Endothelial cell of umbilical vein (primary cell): ENCODE measurements around the gene MTG1. TPM values are rescaled to one million over a fixed set of nuclear protein-coding genes. Genes with fewer than 3 reads are reported as not detected.

Source experiments
- BruUV-seq: library from RNA; stranded (reverse); fragments of 400-500 nt; replicated peaks from 2 replicates; lab custom pipeline; 2021; lab: Mats Ljungman, UMichigan
- CTCF ChIA-PET: fragments of 300-600, 350-600 bp; sonication (Branson Sonifier 250); formaldehyde crosslinking; loops from one replicate; lab custom pipeline; 2021; ENCODE audit warnings: antibody characterized with exemption, inconsistent platforms; lab: Charles Lee
- POLR2A ChIA-PET: fragments of 300-600, 350-600 bp; sonication (Branson Sonifier 250); formaldehyde crosslinking; loops from one replicate; lab custom pipeline; 2021; ENCODE audit warnings: antibody characterized with exemption, inconsistent platforms; lab: Charles Lee
- DNase-seq: peaks from one replicate; pipeline ENCODE4 v3.0.0-alpha.2; 2011; ENCODE audit warnings: low read depth, low spot score
- FAIRE-seq: peaks from 2 replicates; lab custom pipeline; 2011; peaks lifted over from hg19 to GRCh38; lab: Jason Lieb, UNC
- H2AFZ ChIP-seq: 2 replicates; pipeline ENCODE4 v1.6.0; 2012; ENCODE audit warnings: low read depth, low read length, control low read depth, inconsistent platforms
- H3K27ac ChIP-seq: 2 replicates; pipeline ENCODE4 v1.5.1; 2011; ENCODE audit warnings: low read depth, mild to moderate bottlenecking, control low read depth, low read length, moderate library complexity; ENCODE audit not compliant: insufficient read depth
- H3K27me3 ChIP-seq, 2 experiments: 2 replicates each; pipeline versions ENCODE4 v1.6.0 to v1.6.1; 2011; ENCODE audit warnings: low read length in 2 of 2, mixed read lengths in 1 of 2; ENCODE audit not compliant: control insufficient read depth in 2 of 2, insufficient read depth in 2 of 2
- H3K36me3 ChIP-seq, 2 experiments: 2 replicates in 1 of 2; 3 replicates in 1 of 2; pipeline ENCODE4 v1.5.1; 2011; ENCODE audit warnings: low read length in 2 of 2, mild to moderate bottlenecking in 1 of 2, moderate library complexity in 1 of 2; ENCODE audit not compliant: control insufficient read depth in 2 of 2, insufficient read depth in 2 of 2; ENCODE audit errors: extremely low read depth in 1 of 2
- H3K4me1 ChIP-seq: 3 replicates; pipeline ENCODE4 v1.5.1; 2011; ENCODE audit warnings: mild to moderate bottlenecking, low read length; ENCODE audit not compliant: control insufficient read depth, insufficient read depth; ENCODE audit errors: extremely low read depth
- H3K4me2 ChIP-seq: 2 replicates; pipeline ENCODE4 v1.6.1; 2011; ENCODE audit warnings: low read length, control low read depth, mixed read lengths; ENCODE audit not compliant: insufficient read depth
- H3K4me3 ChIP-seq, 3 experiments: fragments of 200-600 bp in 1 of 3; sonication (generic), shearing (Covaris generic) in 1 of 3; replicated peaks in 1 of 3; 2 replicates each; pipeline ENCODE4 v1.5.1; 2011 to 2016; ENCODE audit warnings: control low read depth in 3 of 3, low read length in 3 of 3, mild to moderate bottlenecking in 2 of 3, inconsistent platforms in 1 of 3, low read depth in 1 of 3, moderate library complexity in 1 of 3; ENCODE audit not compliant: insufficient read depth in 1 of 3
- H3K79me2 ChIP-seq: 2 replicates; pipeline ENCODE4 v1.6.0; 2012; ENCODE audit warnings: low read length, inconsistent platforms; ENCODE audit not compliant: control insufficient read depth, insufficient read depth
- H3K9ac ChIP-seq: replicated peaks from 2 replicates; pipeline ENCODE3; 2011; ENCODE audit warnings: low read length, control low read depth; ENCODE audit not compliant: insufficient read depth; ENCODE audit errors: extremely low read depth
- H3K9me1 ChIP-seq: replicated peaks from 3 replicates; pipeline ENCODE4 v1.6.0; 2011; ENCODE audit warnings: mild to moderate bottlenecking, low read length; ENCODE audit not compliant: control insufficient read depth, insufficient read depth; ENCODE audit errors: extremely low read depth
- H3K9me3 ChIP-seq: replicated peaks from 2 replicates; pipeline ENCODE4 v1.5.1; 2012; ENCODE audit warnings: low read length, inconsistent platforms; ENCODE audit not compliant: control insufficient read depth, insufficient read depth
- H4K20me1 ChIP-seq: replicated peaks from 2 replicates; pipeline ENCODE3; 2011; ENCODE audit warnings: mild to moderate bottlenecking, low read length; ENCODE audit not compliant: control insufficient read depth, insufficient read depth; ENCODE audit errors: extremely low read depth
- CTCF ChIP-seq, 2 donors: IDR thresholded peaks; 1 replicate in 1 of 2; 2 replicates in 1 of 2; pipeline ENCODE4 v1.5.1; 2011; ENCODE audit warnings: low read length in 2 of 2, mild to moderate bottlenecking in 2 of 2, moderate library complexity in 2 of 2, control low read depth in 1 of 2, inconsistent platforms in 1 of 2, low read depth in 1 of 2; ENCODE audit not compliant: insufficient read depth in 1 of 2; ENCODE audit errors: extremely low read depth in 1 of 2
- FOS ChIP-seq: IDR thresholded peaks from 2 replicates; pipeline ENCODE4 v1.6.1; 2011; ENCODE audit warnings: mild to moderate bottlenecking, low read length, moderate library complexity, borderline replicate concordance; ENCODE audit not compliant: insufficient read depth
- GATA2 ChIP-seq: IDR thresholded peaks from 2 replicates; pipeline ENCODE4 v1.7.0; 2011; ENCODE audit warnings: low read depth, mild to moderate bottlenecking, moderate library complexity, mixed read lengths, low read length; ENCODE audit not compliant: insufficient read length, insufficient read depth
- JUN ChIP-seq: IDR thresholded peaks from 2 replicates; pipeline ENCODE4 v1.6.1; 2011; ENCODE audit warnings: borderline replicate concordance, low read depth; ENCODE audit not compliant: insufficient read length, insufficient read depth
- POLR2A ChIP-seq: IDR thresholded peaks from 2 replicates; pipeline ENCODE4 v1.6.1; 2012; ENCODE audit warnings: low read depth, mild to moderate bottlenecking, control low read depth, low read length
- dilution Hi-C: fragments of 300-500 bp; cut with MboI; formaldehyde crosslinking; loops from one replicate; pipeline ENCODE4 v1.15.0; 2019; ENCODE audit warnings: low sequenced_read_pairs; ENCODE audit not compliant: extremely low pct_ligation_motif_present
- intact Hi-C: fragments of 100-400 bp; cut with micrococcal nuclease; formaldehyde crosslinking; loops from one replicate; pipeline ENCODE4 v1.10.0; 2022
- polyA plus RNA-seq, 4 experiments: library from polyadenylated mRNA; depleted of rRNA in 3 of 4; stranded (reverse) in 3 of 4; unstranded in 1 of 4; fragments of >200 nt; gene quantifications; 2 replicates each; pipeline versions ENCODE4 v1.2.1 to v1.2.3, GENCODE V29; 2011 to 2012; ENCODE audit warnings: missing spikeins in 1 of 4
- total RNA-seq: library from RNA; stranded (reverse); gene quantifications from 2 replicates; pipeline ENCODE4 v1.2.3, GENCODE V29; 2021

MTG1 gene
- total and polyA plus RNA-seq, 2 donors (not counting 3 experiments of a cell fraction or from before 2014, with no cell fraction given): 66.5 to 91.6 TPM

DNA sequence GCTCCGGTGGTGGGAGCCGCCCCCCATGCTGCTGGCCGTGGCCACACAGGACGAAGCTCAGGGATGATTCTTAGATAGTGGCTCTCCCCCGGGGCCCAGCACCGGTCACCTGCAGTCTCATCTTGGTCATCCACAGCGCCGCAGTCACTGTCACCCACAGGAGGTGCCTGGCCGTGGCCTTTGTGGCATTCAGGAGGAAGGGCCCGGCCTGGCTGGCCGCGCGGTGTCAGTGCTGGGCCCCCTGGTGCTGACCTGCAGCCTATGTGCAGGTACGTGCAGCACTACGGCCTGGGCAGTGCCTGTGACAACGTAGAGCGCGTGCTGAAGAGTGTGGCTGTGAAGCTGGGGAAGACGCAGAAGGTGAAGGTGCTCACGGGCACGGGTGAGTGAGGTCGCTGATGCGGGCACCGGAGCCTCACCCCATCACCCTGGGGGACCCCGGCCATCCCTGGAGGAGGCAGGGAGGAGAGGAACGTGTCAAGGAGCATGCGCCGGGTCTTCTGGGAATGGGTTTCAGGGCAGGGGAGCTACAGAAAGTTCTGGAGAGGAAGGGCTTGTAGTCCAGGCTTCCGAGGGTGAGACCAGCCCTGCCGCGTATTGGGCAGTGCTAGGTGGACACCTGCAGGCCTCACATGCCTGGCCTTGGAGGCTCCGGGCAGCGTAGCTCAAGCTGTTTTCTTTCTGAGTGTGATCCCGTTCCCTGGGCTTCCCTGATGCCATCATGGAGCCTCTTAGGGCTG lies 25.4 kb downstream of the MTG1 start:
- CTCF ChIA-PET: interaction anchor here (1.2 kb wide), 1 partner anchor 90 kb away, joined by 4 read pairs; no protein-coding TSS in a partner anchor
- intact Hi-C loops: no loop called here
- H3K36me3 ChIP-seq: peaks cover 4 to 13% of the 10 kb centered on the region in 2 experiments
- H2AFZ ChIP-seq: no peak overlapping the region
- H3K27ac ChIP-seq: no peak overlapping the region
- H3K27me3 ChIP-seq: peaks cover 8 to 9% of the 10 kb centered on the region in 2 experiments
- no peak for DNase-seq
- dilution Hi-C loops: no loop called here
- POLR2A ChIA-PET: no interaction called here
- H3K9me1 ChIP-seq: no peaks in the 10 kb centered on the region
- H3K9me3 ChIP-seq: no peaks in the 10 kb centered on the region
- no peaks in the 10 kb centered on the region for H3K4me1 ChIP-seq
- FAIRE-seq: no peak
- H3K79me2 ChIP-seq: peaks cover 3% of the 10 kb centered on the region
- no peak for TF ChIP-seq GATA2
- TF ChIP-seq CTCF (IDR thresholded peaks at IDR 0.05; ENCODE audit: extremely low read depth in 1 of 2, insufficient read depth in 1 of 2, low read depth in 1 of 2, low read length in 2 of 2): no peak
- no peak for TF ChIP-seq FOS
- no peak for TF ChIP-seq JUN
- no peak for TF ChIP-seq POLR2A
- H3K9ac ChIP-seq: no peak overlapping the region
- H3K4me3 ChIP-seq: no peak overlapping the region
- no peak overlapping the region for H3K4me2 ChIP-seq
- BruUV-seq: no TSS peak
- no peaks in the 10 kb centered on the region for H4K20me1 ChIP-seq
